Panc1 (cell line): Measurements from ENCODE around the gene RAP1B. TPM values are rescaled to one million over a fixed set of nuclear protein-coding genes. Genes with fewer than 3 reads are reported as not detected.

Source experiments
- ATAC-seq: fragments of 200-7000 bp; cut with Tn5 transposase; 2 replicates; pipeline ENCODE4 v1.9.1; 2020; ENCODE audit warnings: mild to moderate bottlenecking, moderate library complexity
- BruUV-seq: library from RNA; stranded (reverse); fragments of 400-500 nt; replicated peaks from 2 replicates; lab custom pipeline; 2021; lab: Mats Ljungman, UMichigan
- CTCF ChIA-PET: fragments of 300-600 bp; sonication (Branson Sonifier 250); formaldehyde crosslinking; loops from one replicate; lab custom pipeline; 2022; ENCODE audit warnings: antibody characterized with exemption; lab: Charles Lee
- POLR2A ChIA-PET: fragments of 300-600 bp; sonication (Branson Sonifier 250); formaldehyde crosslinking; loops from one replicate; lab custom pipeline; 2022; ENCODE audit warnings: antibody characterized with exemption; lab: Charles Lee
- DNase-seq: peaks from one replicate; pipeline ENCODE4 v3.0.0-alpha.2; 2010; ENCODE audit warnings: low read depth, low spot score
- H3K27ac ChIP-seq: 2 replicates; pipeline ENCODE4 v1.5.1; 2011; ENCODE audit warnings: mild to moderate bottlenecking, low read length, inconsistent platforms
- H3K27me3 ChIP-seq: fragments of 200-500 bp; sonication (Bioruptor generic); 2 replicates; pipeline ENCODE4 v1.6.0; 2014; ENCODE audit warnings: low read length, inconsistent platforms; ENCODE audit not compliant: control insufficient read depth, insufficient read depth
- H3K36me3 ChIP-seq: fragments of 200-500 bp; sonication (Bioruptor generic); 2 replicates; pipeline ENCODE4 v1.5.1; 2014; ENCODE audit warnings: inconsistent platforms, mild to moderate bottlenecking, low read length, moderate library complexity; ENCODE audit not compliant: control insufficient read depth, insufficient read depth
- H3K4me1 ChIP-seq: 2 replicates; pipeline ENCODE4 v1.5.1; 2011; ENCODE audit warnings: inconsistent platforms, mild to moderate bottlenecking, low read length, moderate library complexity; ENCODE audit not compliant: control insufficient read depth, insufficient read depth
- H3K4me3 ChIP-seq, 2 experiments: 2 replicates each; pipeline ENCODE4 v1.5.1; 2011 to 2012; ENCODE audit warnings: low read depth in 2 of 2, low read length in 2 of 2, mild to moderate bottlenecking in 2 of 2, inconsistent platforms in 1 of 2, moderate library complexity in 1 of 2
- H3K9me3 ChIP-seq: fragments of 200-500 bp; sonication (Bioruptor generic); 2 replicates; pipeline ENCODE4 v1.5.1; 2014; ENCODE audit warnings: low read depth, mild to moderate bottlenecking, inconsistent platforms, low read length, moderate library complexity; ENCODE audit not compliant: control insufficient read depth, insufficient read depth
- POLR2AphosphoS5 ChIP-seq: IDR thresholded peaks from 2 replicates; pipeline ENCODE4 v1.6.1; 2012; ENCODE audit warnings: mild to moderate bottlenecking, low read depth, low read length, moderate library complexity
- REST ChIP-seq, 2 experiments: IDR thresholded peaks; 2 replicates each; pipeline ENCODE4 v1.6.1; 2011 to 2012; ENCODE audit warnings: low read depth in 2 of 2, control low read depth in 1 of 2, low read length in 1 of 2, mild to moderate bottlenecking in 1 of 2, moderate library complexity in 1 of 2; ENCODE audit not compliant: insufficient read depth in 1 of 2
- SIN3A ChIP-seq: IDR thresholded peaks from 2 replicates; pipeline ENCODE4 v1.6.1; 2012; ENCODE audit warnings: low read depth, mild to moderate bottlenecking, low read length, moderate library complexity, borderline replicate concordance; ENCODE audit not compliant: insufficient read depth
- TCF7L2 ChIP-seq: IDR thresholded peaks from 2 replicates; pipeline ENCODE4 v1.6.1; 2011; ENCODE audit warnings: mild to moderate bottlenecking, low read depth, low read length, inconsistent platforms
- in situ Hi-C: cut with HindIII; loops from 2 replicates; pipeline ENCODE4 v1.10.0; 2016; ENCODE audit warnings: low sequenced_read_pairs, low pct_unique_long_range_greater_than_20kb
- intact Hi-C: fragments of 100-400 bp; cut with micrococcal nuclease; formaldehyde crosslinking; loops from one replicate; pipeline ENCODE4 v1.10.0; 2022; ENCODE audit not compliant: unreplicated experiment
- total RNA-seq: library from RNA; stranded (reverse); gene quantifications from one replicate; pipeline ENCODE4 v1.2.1, GENCODE V29; 2021; ENCODE audit not compliant: unreplicated experiment
- TF ChIP-seq, protein P1 (sequence below): fragments of 450-650 bp; IDR thresholded peaks from 2 replicates; pipeline ENCODE4 v1.5.1; 2017; ENCODE audit warnings: mild to moderate bottlenecking

Gene RAP1B
- total RNA-seq, 1 experiment from 2014 or later: 328 TPM

DNA sequence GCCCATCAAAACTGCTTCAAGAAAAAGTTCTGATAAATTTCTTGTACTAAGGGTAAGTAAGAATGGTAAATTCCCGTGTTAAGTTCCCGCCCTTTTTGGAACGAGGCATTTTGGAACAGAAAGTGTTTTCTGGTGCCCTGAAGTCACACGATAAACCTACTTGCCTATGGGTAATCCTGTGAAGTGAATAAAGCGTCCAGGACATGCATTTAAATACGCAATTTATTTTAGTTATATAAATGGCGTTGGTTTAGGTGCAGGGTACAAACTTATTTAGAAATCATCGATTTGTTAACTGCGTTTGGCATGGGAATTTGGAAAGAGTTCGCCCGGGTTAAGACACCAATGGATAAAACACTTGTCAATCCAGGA lies 715 bp upstream of the RAP1B start:
- DNase-seq: no peak
- Histone ChIP-seq H3K27me3 (no peaks in the 10 kb centered on the region), H3K36me3 (peaks cover 6% of the 10 kb centered on the region), H3K4me1 (peaks cover 38% of the 10 kb centered on the region), H3K27ac (peak overlapping the region; percentile 100), H3K9me3 (no peaks in the 10 kb centered on the region), H3K4me3 (peak overlapping the region; percentile 72 to 97)
- intact Hi-C loops (loop anchor here (5.0 kb wide), 3 partner anchors 48 to 278 kb away; partner anchors contain the start of gene MDM1), in situ Hi-C loops (no loop called here)
- CTCF ChIA-PET: interaction anchor here (0.6 kb wide), 2 partner anchors 8 to 275 kb away, joined by 3 read pairs; no protein-coding TSS in a partner anchor
- TSS peak; percentile 98 for BruUV-seq
- no peak for ATAC-seq
- POLR2A ChIA-PET: interaction anchor here (0.5 to 1.4 kb wide), 5 partner anchors 26 to 275 kb away, joined by 3 to 11 read pairs (median 3); no protein-coding TSS in a partner anchor
- TF ChIP-seq TCF7L2: no peak
- TF ChIP-seq SIN3A: no peak
- TF ChIP-seq POLR2AphosphoS5: no peak
- TF ChIP-seq, protein P1, sequence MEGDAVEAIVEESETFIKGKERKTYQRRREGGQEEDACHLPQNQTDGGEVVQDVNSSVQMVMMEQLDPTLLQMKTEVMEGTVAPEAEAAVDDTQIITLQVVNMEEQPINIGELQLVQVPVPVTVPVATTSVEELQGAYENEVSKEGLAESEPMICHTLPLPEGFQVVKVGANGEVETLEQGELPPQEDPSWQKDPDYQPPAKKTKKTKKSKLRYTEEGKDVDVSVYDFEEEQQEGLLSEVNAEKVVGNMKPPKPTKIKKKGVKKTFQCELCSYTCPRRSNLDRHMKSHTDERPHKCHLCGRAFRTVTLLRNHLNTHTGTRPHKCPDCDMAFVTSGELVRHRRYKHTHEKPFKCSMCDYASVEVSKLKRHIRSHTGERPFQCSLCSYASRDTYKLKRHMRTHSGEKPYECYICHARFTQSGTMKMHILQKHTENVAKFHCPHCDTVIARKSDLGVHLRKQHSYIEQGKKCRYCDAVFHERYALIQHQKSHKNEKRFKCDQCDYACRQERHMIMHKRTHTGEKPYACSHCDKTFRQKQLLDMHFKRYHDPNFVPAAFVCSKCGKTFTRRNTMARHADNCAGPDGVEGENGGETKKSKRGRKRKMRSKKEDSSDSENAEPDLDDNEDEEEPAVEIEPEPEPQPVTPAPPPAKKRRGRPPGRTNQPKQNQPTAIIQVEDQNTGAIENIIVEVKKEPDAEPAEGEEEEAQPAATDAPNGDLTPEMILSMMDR: no peak
- no peak for TF ChIP-seq REST (IDR thresholded peaks at IDR 0.05; ENCODE audit: insufficient read depth in 1 of 2, low read depth in 2 of 2, low read length in 1 of 2)

GRCh38 chr12:68611094-68611805 lies 551 bp downstream of the RAP1B start:
- CTCF ChIA-PET: no interaction called here
- intact Hi-C loops: loop anchor here (5.0 kb wide), 3 partner anchors 49 to 279 kb away; partner anchors contain the start of gene MDM1

More at GRCh38 chr12:68611094-68611805, 551 bp downstream of the RAP1B start:
- Histone ChIP-seq H3K27me3 (no peaks in the 10 kb centered on the region), H3K36me3 (peaks cover 6% of the 10 kb centered on the region), H3K4me1 (peaks cover 37% of the 10 kb centered on the region), H3K9me3 (no peaks in the 10 kb centered on the region), H3K4me3 (peak overlapping the region; percentile 77 to 97), H3K27ac (peak overlapping the region; percentile 100)
- no TSS peak for BruUV-seq
- TF ChIP-seq SIN3A: no peak
- TF ChIP-seq POLR2AphosphoS5: peak; percentile 49; the same call in 1 of the 2 replicates
- ATAC-seq: peak; percentile 1; the same call in 1 of the 2 replicates
- in situ Hi-C loops: no loop called here
- POLR2A ChIA-PET: interaction anchor here (0.6 to 1.4 kb wide), 3 partner anchors 46 to 276 kb away, joined by 3 to 5 read pairs (median 4); no protein-coding TSS in a partner anchor
- no peak for DNase-seq
